ENCODE measurements around the gene EVX1. TPM values are rescaled to one million over a fixed set of nuclear protein-coding genes. Genes with fewer than 3 reads are reported as not detected.

The EVX1 gene
- total and polyA plus RNA-seq, 2 of the 8 experiments (the other 6 are each of a cell fraction or from before 2014, with no cell fraction given) = not detected

DNA sequence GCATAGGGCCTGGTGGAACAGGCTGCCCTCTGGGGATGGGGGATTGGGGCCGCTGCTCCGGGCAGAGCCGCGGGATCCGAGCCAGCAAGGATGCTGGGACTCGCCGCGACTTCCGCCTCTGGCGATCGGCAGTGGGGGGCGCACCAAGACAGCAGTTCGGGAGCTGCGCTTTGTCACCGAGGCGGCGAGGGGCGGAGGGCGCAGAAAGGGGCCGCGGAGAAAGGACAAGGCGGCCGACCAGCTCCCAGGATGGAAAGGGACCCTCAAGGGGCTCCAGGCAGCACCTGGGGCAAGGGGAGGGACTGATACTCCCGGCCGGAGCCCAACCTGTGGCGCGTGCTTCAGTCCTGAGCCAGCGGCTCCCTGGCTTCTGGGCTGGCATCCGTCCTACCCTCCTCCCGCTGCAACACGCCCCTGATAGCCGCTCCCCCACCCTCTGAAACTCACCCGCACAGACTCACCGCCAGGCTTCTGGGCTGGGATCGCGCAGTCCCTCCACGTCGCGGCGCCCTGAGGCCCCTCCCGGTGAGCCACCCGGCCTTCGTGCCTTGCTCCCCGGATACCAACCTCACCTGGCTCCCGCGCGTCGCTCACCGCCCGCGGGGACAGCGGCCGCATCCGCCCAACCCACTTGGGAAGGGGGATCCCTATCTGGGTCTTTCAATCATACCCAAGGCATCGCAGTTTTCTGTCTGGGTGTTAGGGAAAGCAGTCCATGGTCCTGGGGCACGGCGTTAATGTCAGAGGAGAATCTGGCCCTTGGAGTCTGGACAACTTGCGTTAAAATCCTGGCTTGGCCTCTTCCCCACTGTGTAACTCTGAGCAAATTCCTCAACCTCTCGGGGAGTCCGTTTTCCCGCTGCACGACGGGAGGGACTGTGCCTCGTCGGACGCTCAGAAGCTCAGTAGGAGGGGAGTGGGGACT is 7.0 kb upstream of the EVX1 start (continued):
- TF ChIP-seq, protein P1, sequence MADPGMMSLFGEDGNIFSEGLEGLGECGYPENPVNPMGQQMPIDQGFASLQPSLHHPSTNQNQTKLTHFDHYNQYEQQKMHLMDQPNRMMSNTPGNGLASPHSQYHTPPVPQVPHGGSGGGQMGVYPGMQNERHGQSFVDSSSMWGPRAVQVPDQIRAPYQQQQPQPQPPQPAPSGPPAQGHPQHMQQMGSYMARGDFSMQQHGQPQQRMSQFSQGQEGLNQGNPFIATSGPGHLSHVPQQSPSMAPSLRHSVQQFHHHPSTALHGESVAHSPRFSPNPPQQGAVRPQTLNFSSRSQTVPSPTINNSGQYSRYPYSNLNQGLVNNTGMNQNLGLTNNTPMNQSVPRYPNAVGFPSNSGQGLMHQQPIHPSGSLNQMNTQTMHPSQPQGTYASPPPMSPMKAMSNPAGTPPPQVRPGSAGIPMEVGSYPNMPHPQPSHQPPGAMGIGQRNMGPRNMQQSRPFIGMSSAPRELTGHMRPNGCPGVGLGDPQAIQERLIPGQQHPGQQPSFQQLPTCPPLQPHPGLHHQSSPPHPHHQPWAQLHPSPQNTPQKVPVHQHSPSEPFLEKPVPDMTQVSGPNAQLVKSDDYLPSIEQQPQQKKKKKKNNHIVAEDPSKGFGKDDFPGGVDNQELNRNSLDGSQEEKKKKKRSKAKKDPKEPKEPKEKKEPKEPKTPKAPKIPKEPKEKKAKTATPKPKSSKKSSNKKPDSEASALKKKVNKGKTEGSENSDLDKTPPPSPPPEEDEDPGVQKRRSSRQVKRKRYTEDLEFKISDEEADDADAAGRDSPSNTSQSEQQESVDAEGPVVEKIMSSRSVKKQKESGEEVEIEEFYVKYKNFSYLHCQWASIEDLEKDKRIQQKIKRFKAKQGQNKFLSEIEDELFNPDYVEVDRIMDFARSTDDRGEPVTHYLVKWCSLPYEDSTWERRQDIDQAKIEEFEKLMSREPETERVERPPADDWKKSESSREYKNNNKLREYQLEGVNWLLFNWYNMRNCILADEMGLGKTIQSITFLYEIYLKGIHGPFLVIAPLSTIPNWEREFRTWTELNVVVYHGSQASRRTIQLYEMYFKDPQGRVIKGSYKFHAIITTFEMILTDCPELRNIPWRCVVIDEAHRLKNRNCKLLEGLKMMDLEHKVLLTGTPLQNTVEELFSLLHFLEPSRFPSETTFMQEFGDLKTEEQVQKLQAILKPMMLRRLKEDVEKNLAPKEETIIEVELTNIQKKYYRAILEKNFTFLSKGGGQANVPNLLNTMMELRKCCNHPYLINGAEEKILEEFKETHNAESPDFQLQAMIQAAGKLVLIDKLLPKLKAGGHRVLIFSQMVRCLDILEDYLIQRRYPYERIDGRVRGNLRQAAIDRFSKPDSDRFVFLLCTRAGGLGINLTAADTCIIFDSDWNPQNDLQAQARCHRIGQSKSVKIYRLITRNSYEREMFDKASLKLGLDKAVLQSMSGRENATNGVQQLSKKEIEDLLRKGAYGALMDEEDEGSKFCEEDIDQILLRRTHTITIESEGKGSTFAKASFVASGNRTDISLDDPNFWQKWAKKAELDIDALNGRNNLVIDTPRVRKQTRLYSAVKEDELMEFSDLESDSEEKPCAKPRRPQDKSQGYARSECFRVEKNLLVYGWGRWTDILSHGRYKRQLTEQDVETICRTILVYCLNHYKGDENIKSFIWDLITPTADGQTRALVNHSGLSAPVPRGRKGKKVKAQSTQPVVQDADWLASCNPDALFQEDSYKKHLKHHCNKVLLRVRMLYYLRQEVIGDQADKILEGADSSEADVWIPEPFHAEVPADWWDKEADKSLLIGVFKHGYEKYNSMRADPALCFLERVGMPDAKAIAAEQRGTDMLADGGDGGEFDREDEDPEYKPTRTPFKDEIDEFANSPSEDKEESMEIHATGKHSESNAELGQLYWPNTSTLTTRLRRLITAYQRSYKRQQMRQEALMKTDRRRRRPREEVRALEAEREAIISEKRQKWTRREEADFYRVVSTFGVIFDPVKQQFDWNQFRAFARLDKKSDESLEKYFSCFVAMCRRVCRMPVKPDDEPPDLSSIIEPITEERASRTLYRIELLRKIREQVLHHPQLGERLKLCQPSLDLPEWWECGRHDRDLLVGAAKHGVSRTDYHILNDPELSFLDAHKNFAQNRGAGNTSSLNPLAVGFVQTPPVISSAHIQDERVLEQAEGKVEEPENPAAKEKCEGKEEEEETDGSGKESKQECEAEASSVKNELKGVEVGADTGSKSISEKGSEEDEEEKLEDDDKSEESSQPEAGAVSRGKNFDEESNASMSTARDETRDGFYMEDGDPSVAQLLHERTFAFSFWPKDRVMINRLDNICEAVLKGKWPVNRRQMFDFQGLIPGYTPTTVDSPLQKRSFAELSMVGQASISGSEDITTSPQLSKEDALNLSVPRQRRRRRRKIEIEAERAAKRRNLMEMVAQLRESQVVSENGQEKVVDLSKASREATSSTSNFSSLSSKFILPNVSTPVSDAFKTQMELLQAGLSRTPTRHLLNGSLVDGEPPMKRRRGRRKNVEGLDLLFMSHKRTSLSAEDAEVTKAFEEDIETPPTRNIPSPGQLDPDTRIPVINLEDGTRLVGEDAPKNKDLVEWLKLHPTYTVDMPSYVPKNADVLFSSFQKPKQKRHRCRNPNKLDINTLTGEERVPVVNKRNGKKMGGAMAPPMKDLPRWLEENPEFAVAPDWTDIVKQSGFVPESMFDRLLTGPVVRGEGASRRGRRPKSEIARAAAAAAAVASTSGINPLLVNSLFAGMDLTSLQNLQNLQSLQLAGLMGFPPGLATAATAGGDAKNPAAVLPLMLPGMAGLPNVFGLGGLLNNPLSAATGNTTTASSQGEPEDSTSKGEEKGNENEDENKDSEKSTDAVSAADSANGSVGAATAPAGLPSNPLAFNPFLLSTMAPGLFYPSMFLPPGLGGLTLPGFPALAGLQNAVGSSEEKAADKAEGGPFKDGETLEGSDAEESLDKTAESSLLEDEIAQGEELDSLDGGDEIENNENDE (IDR thresholded peaks at IDR 0.05; ENCODE audit: insufficient replicate concordance, low read length) = no peak
- no peak for TF ChIP-seq POLR2AphosphoS5 (IDR thresholded peaks at IDR 0.05; ENCODE audit: low read depth, low read length)
- no peak for TF ChIP-seq SRF (IDR thresholded peaks at IDR 0.05; ENCODE audit: low read depth, low read length)
- peak; percentile 72 for TF ChIP-seq RNF2 (IDR thresholded peaks at IDR 0.05; ENCODE audit: borderline replicate concordance, low read depth, low read length, missing control alignments, poor library complexity, severe bottlenecking)
- TF ChIP-seq CBX5 (IDR thresholded peaks at IDR 0.05; ENCODE audit: low read depth, low read length) = no peak
- no peak for TF ChIP-seq ZNF274 (IDR thresholded peaks at IDR 0.05; ENCODE audit: borderline replicate concordance, extremely low read depth, low read length)
- no peak for TF ChIP-seq JUN (IDR thresholded peaks at IDR 0.05; ENCODE audit: low read depth, low read length)
- no peak for TF ChIP-seq JUND (IDR thresholded peaks at IDR 0.05; ENCODE audit: low read length)
- no peak for TF ChIP-seq YY1 (IDR thresholded peaks at IDR 0.05; ENCODE audit: low read depth, low read length)

Data from H1 (cell line).